ENCODE measurements around the gene CD276. TPM values are rescaled to one million over a fixed set of nuclear protein-coding genes. Genes with fewer than 3 reads are reported as not detected.

CD276 gene
- total RNA-seq, 1 experiment from 2014 or later: 133 TPM

- Histone ChIP-seq H3K23ac (ENCODE audit: insufficient read length, low read depth, low read length) (no peak overlapping the region), H3K9me3 (ENCODE audit: control insufficient read depth, low read depth, low read length) (no peaks in the 10 kb centered on the region), H3K4me2 (ENCODE audit: insufficient read depth, insufficient read length, low read length) (no peak overlapping the region), H3K18ac (ENCODE audit: insufficient read length, low read depth, low read length) (no peak overlapping the region), H2BK12ac (ENCODE audit: insufficient read length, low read depth, low read length) (no peak overlapping the region), H2BK5ac (ENCODE audit: insufficient read length, low read length) (no peak overlapping the region), H3K79me1 (ENCODE audit: insufficient read depth, low read depth, low read length, poor library complexity, severe bottlenecking) (no peaks in the 10 kb centered on the region), H4K20me1 (ENCODE audit: control insufficient read depth, insufficient read depth, insufficient read length) (no peaks in the 10 kb centered on the region), H2BK120ac (ENCODE audit: low read depth, low read length, poor library complexity, severe bottlenecking) (no peak overlapping the region), H2BK20ac (ENCODE audit: low read depth, low read length, poor library complexity, severe bottlenecking) (no peak overlapping the region), H3K23me2 (ENCODE audit: insufficient read length, low read depth, low read length, poor library complexity, severe bottlenecking) (peaks cover 20% of the 10 kb centered on the region), H4K5ac (ENCODE audit: insufficient read length, low read depth, low read length) (no peak overlapping the region), H4K8ac (replicated peaks; ENCODE audit: insufficient read length, low read depth, low read length) (no peak overlapping the region), H3K14ac (ENCODE audit: insufficient read depth, low read length) (no peak overlapping the region), H3K27ac (ENCODE audit: insufficient read length, low read depth, low read length) (no peak overlapping the region), H3K4me1 (ENCODE audit: insufficient read depth, low read length) (peaks cover 11% of the 10 kb centered on the region), H2BK15ac (ENCODE audit: low read depth, low read length) (no peak overlapping the region), H2AK5ac (ENCODE audit: insufficient read length, low read length) (no peak overlapping the region), H3K9ac (ENCODE audit: extremely low read depth, insufficient read length, low read length) (no peak overlapping the region), H4K91ac (ENCODE audit: insufficient read length, low read depth, low read length) (no peak overlapping the region), H2AFZ (ENCODE audit: low read length) (no peak overlapping the region), H3K79me2 (ENCODE audit: insufficient read depth, low read length) (no peaks in the 10 kb centered on the region), H3K56ac (ENCODE audit: insufficient read length, low read depth, low read length) (no peak overlapping the region), H3K27me3 (ENCODE audit: insufficient read depth, low read length) (peaks cover 2% of the 10 kb centered on the region; the same call in 1 of the 2 replicates), H3K4ac (ENCODE audit: low read depth, low read length) (no peak overlapping the region), H3T11ph (ENCODE audit: low read length) (no peak overlapping the region)
- peaks cover 20 to 24% of the 10 kb centered on the region in 2 experiments for H3K4me1 Mint-ChIP-seq
- peak overlapping the region in 1 of 2 experiments; percentile 19; a peak in 1 of 5 replicates for H3K4me3 Mint-ChIP-seq
- DNase-seq: no peak
- TF ChIP-seq CTCF (conservative IDR thresholded peaks at IDR 0.05): no peak
- peaks cover 45% of the 10 kb centered on the region for H3K27me3 Mint-ChIP-seq (ENCODE audit: low read depth)
- WGBS (ENCODE audit: extremely low coverage, insufficient read length, low lambda C conversion rate): no CpG with 5 or more reads among the region's 5 CpGs
- no peak overlapping the region for H3K27ac Mint-ChIP-seq
- no peaks in the 10 kb centered on the region for H3K36me3 Mint-ChIP-seq (ENCODE audit: insufficient read depth in 1 of 3, low read depth in 3 of 3)
- H3K9me3 Mint-ChIP-seq: no peaks in the 10 kb centered on the region
Observed at GRCh38 chr15:73755481-73755880, 71.3 kb downstream of the CD276 start.
